K562 (cell line): Measurements from ENCODE around the gene GRAMD1B. TPM values are rescaled to one million over a fixed set of nuclear protein-coding genes. Genes with fewer than 3 reads are reported as not detected.

Source experiments
- ATAC-seq: fragments of 200-7000 bp; cut with Tn5 transposase; 3 replicates; pipeline ENCODE4 v1.9.1; 2020; ENCODE audit warnings: moderate library complexity
- BruUV-seq: library from RNA; stranded (reverse); fragments of 400-500 nt; replicated peaks from 2 replicates; lab custom pipeline; 2021; lab: Mats Ljungman, UMichigan
- CTCF ChIA-PET: fragments of 300-600 bp; formaldehyde crosslinking; extraction: SDS; loops from one replicate; lab custom pipeline; 2021; ENCODE audit warnings: low intra/inter-chr PET ratio; lab: Yijun Ruan, JAX
- POLR2A ChIA-PET: fragments of 300-600, 350-650 bp; sonication (Branson Sonifier 250); formaldehyde crosslinking; extraction: SDS; loops from one replicate; lab custom pipeline; 2021; ENCODE audit warnings: antibody characterized with exemption, inconsistent platforms; lab: Yijun Ruan, JAX
- DNase-seq, 4 experiments: peaks; one replicate each; pipeline versions ENCODE4 v3.0.0 to v3.0.0-alpha.2; 2011 to 2018; ENCODE audit warnings: low spot score in 3 of 4, mixed read lengths in 3 of 4; ENCODE audit errors: extremely low read depth in 1 of 4
- FAIRE-seq: peaks from 2 replicates; lab custom pipeline; 2011; peaks lifted over from hg19 to GRCh38; lab: Jason Lieb, UNC
- H2AFZ ChIP-seq: 2 replicates; pipeline ENCODE4 v1.6.0; 2011; ENCODE audit warnings: low read depth, low read length, control low read depth, inconsistent platforms
- H3K27ac ChIP-seq: fragments of 200-600 bp; 3 replicates; pipeline ENCODE4 v1.8.0; 2011; ENCODE audit warnings: low read depth, mild to moderate bottlenecking, control low read depth, inconsistent platforms, low read length, moderate library complexity, mixed read lengths; ENCODE audit errors: extremely low read depth
- H3K27me3 ChIP-seq, 2 experiments: fragments of 300-600 bp in 1 of 2; 2 replicates in 1 of 2; 3 replicates in 1 of 2; pipeline versions ENCODE4 v1.6.0 to v1.8.0; 2011; ENCODE audit warnings: inconsistent platforms in 2 of 2, low read length in 2 of 2, mild to moderate bottlenecking in 1 of 2, mixed read lengths in 1 of 2, moderate library complexity in 1 of 2; ENCODE audit not compliant: control insufficient read depth in 2 of 2, insufficient read depth in 2 of 2
- H3K36me3 ChIP-seq: fragments of 300-600 bp; 3 replicates; pipeline ENCODE4 v1.8.0; 2011; ENCODE audit warnings: mild to moderate bottlenecking, low read length, inconsistent platforms; ENCODE audit not compliant: control insufficient read depth, insufficient read depth
- H3K4me1 ChIP-seq, 2 experiments: fragments of 200-600 bp in 1 of 2; replicated peaks in 1 of 2; 2 replicates in 1 of 2; 3 replicates in 1 of 2; pipeline versions ENCODE4 v1.5.1 to v1.8.0; 2011; ENCODE audit warnings: inconsistent platforms in 2 of 2, low read length in 2 of 2, mild to moderate bottlenecking in 1 of 2, mixed read lengths in 1 of 2, moderate library complexity in 1 of 2; ENCODE audit not compliant: control insufficient read depth in 2 of 2, insufficient read depth in 2 of 2
- H3K4me2 ChIP-seq: 2 replicates; pipeline ENCODE4 v1.6.1; 2011; ENCODE audit warnings: low read length, control low read depth, inconsistent platforms, mixed read lengths; ENCODE audit not compliant: insufficient read depth
- H3K4me3 ChIP-seq: fragments of 200-600 bp; sonication (generic), shearing (Covaris generic); 2 replicates; pipeline ENCODE4 v1.5.1; 2016; ENCODE audit warnings: control low read depth, inconsistent platforms
- H3K79me2 ChIP-seq: fragments of 200-600 bp; 3 replicates; pipeline ENCODE4 v1.8.0; 2011; ENCODE audit warnings: low read length, inconsistent platforms; ENCODE audit not compliant: control insufficient read depth, insufficient read depth
- H3K9ac ChIP-seq, 2 experiments: 2 replicates each; pipeline versions ENCODE4 v1.6.0 to v1.6.1; 2011; ENCODE audit warnings: low read depth in 2 of 2, low read length in 2 of 2, control low read depth in 1 of 2, inconsistent platforms in 1 of 2, mild to moderate bottlenecking in 1 of 2, mixed read lengths in 1 of 2; ENCODE audit not compliant: insufficient read depth in 1 of 2
- H3K9me1 ChIP-seq: one replicate; pipeline ENCODE4 v1.6.0; 2011; ENCODE audit warnings: inconsistent platforms, mild to moderate bottlenecking, low read length, moderate library complexity; ENCODE audit not compliant: control insufficient read depth, insufficient read depth
- H3K9me3 ChIP-seq: replicated peaks from 2 replicates; pipeline ENCODE4 v1.5.1; 2011; ENCODE audit warnings: low read depth, low read length, inconsistent platforms; ENCODE audit not compliant: control insufficient read depth, insufficient read depth
- H4K20me1 ChIP-seq: replicated peaks from 2 replicates; pipeline ENCODE4 v1.6.1; 2011; ENCODE audit warnings: low read length, inconsistent platforms, mixed read lengths; ENCODE audit not compliant: control insufficient read depth, insufficient read depth
- BMI1 ChIP-seq: fragments of 150-350 bp; IDR thresholded peaks from 2 replicates; pipeline ENCODE4 v1.6.1; 2014; ENCODE audit warnings: low read length
- DMBX1 ChIP-seq: fragments of 250-450 bp; sonication (Bioruptor Pico); IDR thresholded peaks from 2 replicates; pipeline ENCODE4 v1.8.0; 2022; ENCODE audit warnings: inconsistent platforms, mild to moderate bottlenecking, moderate library complexity, borderline replicate concordance
- HDAC1 ChIP-seq, 2 experiments: fragments of 450-650 bp; IDR thresholded peaks; 2 replicates each; pipeline ENCODE4 v1.6.1; 2016 to 2017; ENCODE audit warnings: inconsistent platforms in 1 of 2, mild to moderate bottlenecking in 1 of 2, moderate library complexity in 1 of 2
- HLTF ChIP-seq: fragments of 450-650 bp; IDR thresholded peaks from 2 replicates; pipeline ENCODE4 v1.6.1; 2016
- SMARCA4 ChIP-seq: fragments of 450-650 bp; IDR thresholded peaks from 2 replicates; pipeline ENCODE4 v1.6.1; 2016
- ZNF584 ChIP-seq: fragments of 200-800 bp; sonication (Bioruptor generic); IDR thresholded peaks from 2 replicates; pipeline ENCODE4 v1.6.1; 2016; ENCODE audit warnings: low read depth, mild to moderate bottlenecking, missing genetic modification characterization, missing compliant biosample characterization
- WGBS: fragments of 100-300 bp; shearing (Covaris generic); methylation state at CpG from one replicate; pipeline ENCODE4 v1.1.6; 2016; ENCODE audit warnings: low coverage, mixed read lengths; ENCODE audit not compliant: insufficient coverage; ENCODE audit errors: missing lambda C conversion rate; 5-methylcytosine and 5-hydroxymethylcytosine counted together
- in situ Hi-C: fragments of 300-500 bp; cut with MboI; formaldehyde crosslinking; loops from 4 replicates; pipeline ENCODE4 v1.15.0; 2018; ENCODE audit warnings: inconsistent platforms, mixed read lengths
- intact Hi-C: fragments of 100-400 bp; cut with micrococcal nuclease; formaldehyde crosslinking; loops from 2 replicates; pipeline ENCODE4 v1.14.2; 2022
- polyA plus RNA-seq, 8 experiments: library from polyadenylated mRNA; depleted of rRNA in 4 of 8; stranded (reverse) in 5 of 8; unstranded in 3 of 8; fragments of >200 nt; fragmentation: Nextera tagmentation in 2 of 8; fragmentation: Illumina TruSeq in 1 of 8; extraction: Ambion mirVana in 2 of 8; extraction: Trizol in 1 of 8; gene quantifications; 2 replicates each; pipeline versions ENCODE4 v1.2.1 to v1.2.3, GENCODE V29; 2011 to 2014; ENCODE audit warnings: inconsistent platforms in 1 of 8, missing spikeins in 1 of 8
- total RNA-seq, 7 experiments: library from RNA; depleted of rRNA in 6 of 7; stranded (reverse); fragments of >200 nt in 6 of 7; fragmentation: Illumina TruSeq in 2 of 7; extraction: Trizol in 2 of 7; gene quantifications; 2 replicates each; pipeline versions ENCODE4 v1.2.1 to v1.2.3, GENCODE V29; 2011 to 2021; ENCODE audit warnings: low replicate concordance in 1 of 7

The GRAMD1B gene
- total and polyA plus RNA-seq, 9 of the 15 experiments (the other 6 are each of a cell fraction or from before 2014, with no cell fraction given), result 0.31 TPM; not detected in 8

DNA sequence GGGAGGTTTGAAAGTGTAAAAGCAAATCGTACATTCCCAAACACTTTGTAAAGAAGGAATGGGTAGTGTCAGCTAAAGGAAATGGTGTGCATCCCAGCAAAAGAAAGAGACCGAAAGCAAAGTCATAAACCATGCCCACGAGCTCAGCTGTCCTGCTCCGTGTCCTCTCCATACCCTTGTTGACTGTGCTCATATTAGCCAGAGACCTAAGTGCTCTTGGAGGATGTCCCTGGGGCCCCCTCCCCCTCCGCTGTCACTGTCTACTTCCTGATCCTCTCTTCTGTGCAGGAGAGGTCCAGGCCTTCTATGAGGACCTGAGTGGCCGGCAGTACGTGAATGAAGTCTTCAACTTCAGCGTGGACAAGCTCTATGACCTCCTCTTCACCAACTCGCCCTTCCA is 178.3 kb downstream of the GRAMD1B start:
- Histone ChIP-seq H3K4me3 (no peak overlapping the region), H4K20me1 (no peaks in the 10 kb centered on the region; the same call in 1 of the 2 replicates), H2AFZ (no peak overlapping the region), H3K27me3 (peaks cover 4 to 53% of the 10 kb centered on the region in 2 experiments; a peak in 4 of 5 replicates), H3K27ac (no peak overlapping the region), H3K79me2 (no peaks in the 10 kb centered on the region), H3K36me3 (no peaks in the 10 kb centered on the region), H3K9ac (no peak overlapping the region), H3K4me2 (no peak overlapping the region), H3K4me1 (no peaks in the 10 kb centered on the region), H3K9me3 (no peaks in the 10 kb centered on the region), H3K9me1 (no peaks in the 10 kb centered on the region)
- no TSS peak for BruUV-seq
- intact Hi-C loops (no loop called here), in situ Hi-C loops (no loop called here)
- TF ChIP-seq SMARCA4 (no peak), HDAC1 (IDR thresholded peaks at IDR 0.05) (no peak), HLTF (no peak), DMBX1 (CRISPR knock-in tag) (no peak), BMI1 (no peak)
- CTCF ChIA-PET, result no interaction called here
- no peak for FAIRE-seq
- POLR2A ChIA-PET, result interaction anchor here (0.6 to 0.7 kb wide), 2 partner anchors 17 to 1631 kb away, joined by 3 to 4 read pairs; no protein-coding TSS in a partner anchor
- no peak for ATAC-seq
- no peak for DNase-seq
- 5% methylated on average over 6 of the region's 9 CpGs for whole genome bisulfite sequencing

DNA sequence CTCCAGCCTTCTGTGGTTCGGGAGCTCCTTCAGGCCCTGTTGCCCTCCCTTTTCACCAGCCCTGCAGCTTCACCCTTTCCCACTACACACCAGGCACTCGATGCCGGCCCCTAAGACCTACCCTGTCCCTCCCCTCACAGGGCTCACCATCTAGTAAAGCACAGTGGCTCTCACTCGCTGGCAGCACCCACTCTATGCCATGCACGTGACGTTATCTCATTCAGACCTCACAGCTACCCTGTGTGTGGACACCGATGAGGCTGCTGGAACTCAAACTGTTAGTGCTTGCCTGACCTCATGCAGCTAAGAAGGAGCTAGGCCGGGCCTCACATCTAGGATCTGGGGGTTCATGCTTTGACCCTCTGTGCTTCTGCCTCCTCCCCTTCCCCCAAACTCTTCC is 178.9 kb downstream of the GRAMD1B start:
- intact Hi-C loops, result no loop called here
- no peak overlapping the region for H3K4me2 ChIP-seq
- H3K36me3 ChIP-seq, result no peaks in the 10 kb centered on the region
- H3K9ac ChIP-seq, result no peak overlapping the region
- no peak overlapping the region for H3K27ac ChIP-seq
- no peak overlapping the region for H3K4me3 ChIP-seq
- H3K27me3 ChIP-seq, result peaks cover 5 to 58% of the 10 kb centered on the region in 2 experiments; a peak in 4 of 5 replicates
- DNase-seq, result no peak
- ChIA-PET POLR2A (interaction anchor here (0.6 to 0.7 kb wide), 2 partner anchors 16 to 1631 kb away, joined by 3 to 4 read pairs; no protein-coding TSS in a partner anchor), CTCF (no interaction called here)
- ATAC-seq, result no peak
- no peaks in the 10 kb centered on the region for H3K79me2 ChIP-seq
- no peaks in the 10 kb centered on the region for H3K9me3 ChIP-seq
- no peak overlapping the region for H2AFZ ChIP-seq
- no peaks in the 10 kb centered on the region for H3K4me1 ChIP-seq
- BruUV-seq, result no TSS peak
- in situ Hi-C loops, result no loop called here
- 0% methylated on average over 8 of the region's 8 CpGs for WGBS
- H3K9me1 ChIP-seq, result no peaks in the 10 kb centered on the region
- no peak for TF ChIP-seq ZNF584 (CRISPR knock-in tag)
- no peaks in the 10 kb centered on the region; the same call in 1 of the 2 replicates for H4K20me1 ChIP-seq
- FAIRE-seq, result no peak
